Measurements from ENCODE around the gene CRHR1.

- TF ChIP-seq REST (IDR thresholded peaks at IDR 0.05; ENCODE audit: low read depth) (no peak), EP300 (IDR thresholded peaks at IDR 0.05; ENCODE audit: borderline replicate concordance) (no peak), CREB1 (IDR thresholded peaks at IDR 0.05; ENCODE audit: low read depth) (no peak), RAD21 (IDR thresholded peaks at IDR 0.05; ENCODE audit: low read depth) (no peak), TEAD4 (IDR thresholded peaks at IDR 0.05) (no peak), NFIC (IDR thresholded peaks at IDR 0.05) (no peak), MAX (IDR thresholded peaks at IDR 0.05) (no peak), TAF1 (IDR thresholded peaks at IDR 0.05; ENCODE audit: low read depth) (no peak), ZBTB7A (IDR thresholded peaks at IDR 0.05; ENCODE audit: low read depth) (no peak), TCF12 (IDR thresholded peaks at IDR 0.05; ENCODE audit: low read depth) (no peak), CEBPB (IDR thresholded peaks at IDR 0.05) (no peak), EGR1 (IDR thresholded peaks at IDR 0.05) (no peak), USF1 (IDR thresholded peaks at IDR 0.05) (no peak), YY1 (IDR thresholded peaks at IDR 0.05; ENCODE audit: low read depth) (no peak)
Measured at GRCh38 chr17:45800816-45801215, 16.7 kb downstream of the CRHR1 start.

Data from Ishikawa (cell line).